A549 (cell line): ENCODE results near the gene ZNF362. TPM values are rescaled to one million over a fixed set of nuclear protein-coding genes. Genes with fewer than 3 reads are reported as not detected.

Experiments used
- ATAC-seq, 2 experiments: fragments of 200-7000 bp in 1 of 2; fragments of >200 bp in 1 of 2; cut with Nextera tagmentation in 1 of 2; cut with Tn5 transposase in 1 of 2; 3 replicates each; pipeline versions ENCODE4 v1.8.0 to v1.9.1; 2018 to 2020; ENCODE audit warnings: mild to moderate bottlenecking in 1 of 2, moderate library complexity in 1 of 2
- CTCF ChIA-PET: fragments of 300-600 bp; sonication (Branson Sonifier 250); formaldehyde crosslinking; extraction: SDS; loops from one replicate; lab custom pipeline; 2021; ENCODE audit warnings: antibody characterized with exemption, inconsistent platforms; lab: Yijun Ruan, JAX
- POLR2A ChIA-PET: fragments of 350-600 bp; formaldehyde crosslinking; extraction: SDS; loops from one replicate; lab custom pipeline; 2021; ENCODE audit warnings: antibody characterized with exemption, inconsistent platforms; lab: Yijun Ruan, JAX
- DNase-seq, 2 experiments: peaks; one replicate each; pipeline versions ENCODE4 v3.0.0 to v3.0.0-alpha.2; 2011 to 2016; ENCODE audit warnings: low read depth in 1 of 2, low spot score in 1 of 2
- FAIRE-seq: peaks from 2 replicates; lab custom pipeline; 2011; peaks lifted over from hg19 to GRCh38; lab: Jason Lieb, UNC
- H3K27ac ChIP-seq, 2 experiments: fragments of >200 bp; sonication (Bioruptor Twin); formaldehyde crosslinking; 3 replicates each; pipeline ENCODE4 v1.5.1; 2016 to 2017
- H3K4me1 ChIP-seq: fragments of >200 bp; sonication (Bioruptor Twin); formaldehyde crosslinking; 3 replicates; pipeline ENCODE4 v1.6.1; 2016
- H3K4me2 ChIP-seq: fragments of >200 bp; sonication (Bioruptor Twin); formaldehyde crosslinking; 3 replicates; pipeline ENCODE4 v1.6.1; 2016
- H3K4me3 ChIP-seq: fragments of >200 bp; sonication (Bioruptor Twin); formaldehyde crosslinking; 3 replicates; pipeline ENCODE4 v1.5.1; 2016
- H3K9me3 ChIP-seq: fragments of >200 bp; sonication (Bioruptor Twin); formaldehyde crosslinking; 3 replicates; pipeline ENCODE4 v1.6.1; 2016
- BHLHE40 ChIP-seq: IDR thresholded peaks from 2 replicates; pipeline ENCODE4 v1.6.1; 2012; ENCODE audit warnings: low read depth, low read length, inconsistent platforms
- CBX8 ChIP-seq: fragments of 200-600 bp; sonication (generic); IDR thresholded peaks from 2 replicates; pipeline ENCODE4 v1.6.1; 2016
- CHD2 ChIP-seq: fragments of 150-350 bp; IDR thresholded peaks from 2 replicates; pipeline ENCODE4 v1.6.1; 2014; ENCODE audit warnings: low read length; ENCODE audit not compliant: partially characterized antibody
- CHD4 ChIP-seq: fragments of 200-600 bp; sonication (generic); IDR thresholded peaks from 2 replicates; pipeline ENCODE4 v1.6.1; 2016; ENCODE audit warnings: antibody characterized with exemption, mild to moderate bottlenecking, borderline replicate concordance
- ESRRA ChIP-seq: fragments of 150-350 bp; IDR thresholded peaks from 2 replicates; pipeline ENCODE4 v1.6.1; 2014; ENCODE audit warnings: mild to moderate bottlenecking, low read length, borderline replicate concordance
- FOSB ChIP-seq: fragments of 250-450 bp; sonication (Bioruptor Pico); IDR thresholded peaks from 2 replicates; pipeline ENCODE4 v1.5.0; 2020; ENCODE audit warnings: mild to moderate bottlenecking, moderate library complexity
- HMGXB4 ChIP-seq: fragments of 250-450 bp; sonication (Bioruptor Pico); IDR thresholded peaks from 2 replicates; pipeline ENCODE4 v1.5.0; 2021; ENCODE audit warnings: mild to moderate bottlenecking, moderate library complexity, borderline replicate concordance
- HOXB13 ChIP-seq: fragments of 250-450 bp; sonication (Bioruptor Pico); IDR thresholded peaks from 2 replicates; pipeline ENCODE4 v1.5.0; 2020; ENCODE audit warnings: low read depth, mild to moderate bottlenecking, moderate library complexity
- HOXB5 ChIP-seq: fragments of 250-450 bp; sonication (Bioruptor Pico); IDR thresholded peaks from 2 replicates; pipeline ENCODE4 v1.5.0; 2020; ENCODE audit warnings: mild to moderate bottlenecking, moderate library complexity
- JUN ChIP-seq, 2 experiments: fragments of >200 bp; sonication (Bioruptor Twin); formaldehyde crosslinking; IDR thresholded peaks; 2 replicates in 1 of 2; 3 replicates in 1 of 2; pipeline ENCODE4 v1.6.1; 2016 to 2017
- KDM1A ChIP-seq: fragments of 200-600 bp; sonication (generic); IDR thresholded peaks from 2 replicates; pipeline ENCODE4 v1.6.1; 2016; ENCODE audit warnings: low read depth, mild to moderate bottlenecking
- KDM5A ChIP-seq: fragments of 200-600 bp; sonication (generic); IDR thresholded peaks from 2 replicates; pipeline ENCODE4 v1.6.1; 2016; ENCODE audit warnings: antibody characterized with exemption, mild to moderate bottlenecking
- MAFK ChIP-seq: fragments of 450-650 bp; IDR thresholded peaks from 2 replicates; pipeline ENCODE4 v1.6.1; 2014; ENCODE audit not compliant: partially characterized antibody
- MAZ ChIP-seq: fragments of 150-350 bp; IDR thresholded peaks from 2 replicates; pipeline ENCODE4 v1.6.1; 2014; ENCODE audit warnings: antibody characterized with exemption, low read depth, low read length, borderline replicate concordance
- MYC ChIP-seq: IDR thresholded peaks from 2 replicates; pipeline ENCODE4 v1.6.1; 2012; ENCODE audit warnings: mild to moderate bottlenecking, inconsistent platforms, low read length, improper control_type of control experiment, borderline replicate concordance
- POLR2A ChIP-seq: IDR thresholded peaks from 2 replicates; pipeline ENCODE4 v1.6.1; 2012; ENCODE audit warnings: mild to moderate bottlenecking, low read length
- RAD21 ChIP-seq, 2 experiments: fragments of >200 bp in 1 of 2; sonication (Bioruptor Twin) in 1 of 2; formaldehyde crosslinking in 1 of 2; IDR thresholded peaks in 1 of 2; conservative IDR thresholded peaks in 1 of 2; 2 replicates in 1 of 2; 3 replicates in 1 of 2; pipeline ENCODE4 v1.6.1; 2012 to 2018; ENCODE audit warnings: inconsistent platforms in 1 of 2
- RFX5 ChIP-seq: fragments of 450-650 bp; IDR thresholded peaks from 2 replicates; pipeline ENCODE4 v1.7.1; 2014; ENCODE audit warnings: antibody characterized with exemption, mild to moderate bottlenecking, moderate library complexity
- SMC3 ChIP-seq: fragments of >200 bp; sonication (Bioruptor Twin); formaldehyde crosslinking; IDR thresholded peaks from 3 replicates; pipeline ENCODE4 v1.6.1; 2018; ENCODE audit warnings: inconsistent platforms
- TFCP2L1 ChIP-seq: fragments of 250-450 bp; sonication (Bioruptor Pico); IDR thresholded peaks from 2 replicates; pipeline ENCODE4 v1.5.0; 2021; ENCODE audit warnings: mild to moderate bottlenecking
- TP53 ChIP-seq: fragments of 250-450 bp; sonication (Bioruptor Pico); IDR thresholded peaks from 2 replicates; pipeline ENCODE4 v1.5.0; 2021; ENCODE audit warnings: mild to moderate bottlenecking, moderate library complexity
- ZNF302 ChIP-seq: fragments of 250-450 bp; sonication (Bioruptor Pico); IDR thresholded peaks from 2 replicates; pipeline ENCODE4 v1.9.0; 2021; ENCODE audit warnings: inconsistent platforms, mild to moderate bottlenecking, moderate library complexity
- ZSCAN20 ChIP-seq: fragments of 250-450 bp; sonication (Bioruptor Pico); IDR thresholded peaks from 2 replicates; pipeline ENCODE4 v1.8.0; 2022; ENCODE audit warnings: mild to moderate bottlenecking, moderate library complexity
- WGBS: methylation state at CpG from one replicate; pipeline ENCODE4 v1.1.6; 2017; ENCODE audit errors: missing lambda C conversion rate; 5-methylcytosine and 5-hydroxymethylcytosine counted together
- polyA plus RNA-seq, 4 experiments: library from polyadenylated mRNA; depleted of rRNA in 3 of 4; stranded (reverse); fragments of >200 nt; fragmentation: RNase III in 1 of 4; extraction: RNeasy Plus Mini Kit Qiagen cat#74134 plus additional on column Dnase treatment in 1 of 4; gene quantifications; 2 replicates in 3 of 4; 3 replicates in 1 of 4; pipeline ENCODE4 v1.2.3, GENCODE V29; 2011 to 2017
- TF ChIP-seq, protein P1 (sequence below): fragments of >200 bp; sonication (Bioruptor Twin); formaldehyde crosslinking; IDR thresholded peaks from 3 replicates; pipeline ENCODE4 v1.6.1; 2016
- TF ChIP-seq, protein P2 (sequence below): fragments of 250-450 bp; sonication (Bioruptor Pico); IDR thresholded peaks from 2 replicates; pipeline ENCODE4 v1.5.0; 2020; ENCODE audit warnings: low read depth, mild to moderate bottlenecking, moderate library complexity
- TF ChIP-seq, protein P3 (sequence below): fragments of >200 bp; sonication (Bioruptor Twin); formaldehyde crosslinking; IDR thresholded peaks from 3 replicates; pipeline ENCODE4 v1.5.1; 2016
- TF ChIP-seq, protein P4 (sequence below): IDR thresholded peaks from 2 replicates; pipeline ENCODE4 v1.6.1; 2012

The ZNF362 gene
- polyA plus RNA-seq, 2 of the 4 experiments (the other 2 are of a cell fraction): 4.8 to 7.9 TPM

DNA sequence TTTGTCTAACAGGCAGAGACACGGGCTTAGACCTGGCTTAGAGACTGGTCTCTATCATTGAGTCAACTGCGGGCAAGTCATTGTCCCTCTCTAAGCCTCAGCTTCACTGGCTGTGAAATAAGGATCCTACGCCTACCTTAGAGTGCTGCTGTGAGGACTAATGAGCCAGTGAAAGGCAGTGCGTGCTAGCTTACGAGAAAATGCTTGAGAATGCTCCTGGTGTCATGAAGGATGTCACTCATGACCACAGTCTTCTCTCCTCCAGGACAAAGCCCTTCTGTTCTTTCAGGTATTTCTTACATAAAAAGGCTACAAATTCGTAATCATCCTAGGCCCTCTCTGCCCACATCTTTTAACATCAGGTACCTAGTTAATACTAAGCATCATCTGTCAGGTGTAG, 81.1 kb downstream of the ZNF362 start (continued):
- no peak for TF ChIP-seq KDM1A

GRCh38 chr1:33338048-33338439, 81.8 kb downstream of the ZNF362 start:
- H3K4me2 ChIP-seq: peak overlapping the region; percentile 47

DNA sequence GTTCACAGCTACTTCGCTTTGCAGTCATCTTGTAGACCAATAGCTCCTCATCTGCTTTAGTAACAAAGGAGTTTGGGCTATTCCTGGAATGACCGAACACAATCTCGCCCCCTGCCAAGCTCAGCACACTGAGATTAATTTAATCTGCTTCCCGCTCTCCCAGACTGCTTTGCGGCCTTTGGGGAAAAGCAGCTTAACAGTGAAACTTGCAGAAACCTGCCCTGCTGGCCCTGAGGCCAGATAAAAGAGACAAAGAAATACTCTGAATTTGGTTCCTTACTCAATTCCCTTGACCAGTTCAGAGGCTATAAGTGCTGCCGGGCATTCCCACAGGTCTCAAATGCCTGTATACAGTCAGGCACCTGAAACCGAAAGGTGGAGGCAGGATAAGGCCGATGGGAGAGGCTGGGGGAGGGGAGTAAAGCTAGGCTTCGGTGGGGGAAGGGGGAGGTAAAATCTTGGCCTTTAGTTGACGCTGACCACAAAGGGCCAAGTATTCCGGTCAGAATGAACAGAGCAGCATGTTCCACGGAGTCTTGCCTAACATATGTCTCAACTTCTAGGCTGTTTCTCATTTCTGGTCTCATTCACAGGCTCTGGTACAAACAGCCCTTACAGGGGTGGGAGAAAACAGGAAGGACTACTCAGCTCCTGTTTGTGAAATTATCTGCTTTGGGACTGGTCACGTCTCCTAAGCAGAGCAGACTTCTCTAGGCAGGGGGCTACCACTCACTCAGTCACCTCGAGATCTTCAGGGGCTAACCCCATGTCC, 82.3 kb downstream of the ZNF362 start:
- Histone ChIP-seq H3K4me1 (peaks cover 69% of the 10 kb centered on the region), H3K9me3 (no peaks in the 10 kb centered on the region), H3K4me2 (peak overlapping the region; percentile 47), H3K27ac (peak overlapping the region; percentile 49 to 63; a peak in 4 of 6 replicates), H3K4me3 (no peak overlapping the region)
- TF ChIP-seq TP53 (CRISPR knock-in tag) (no peak), CBX8 (no peak), CHD2 (no peak), RFX5 (no peak), MAFK (no peak), FOSB (CRISPR knock-in tag) (no peak), ZNF302 (CRISPR knock-in tag) (no peak), KDM5A (no peak), MAZ (no peak), CHD4 (no peak)
- TF ChIP-seq, protein P1, sequence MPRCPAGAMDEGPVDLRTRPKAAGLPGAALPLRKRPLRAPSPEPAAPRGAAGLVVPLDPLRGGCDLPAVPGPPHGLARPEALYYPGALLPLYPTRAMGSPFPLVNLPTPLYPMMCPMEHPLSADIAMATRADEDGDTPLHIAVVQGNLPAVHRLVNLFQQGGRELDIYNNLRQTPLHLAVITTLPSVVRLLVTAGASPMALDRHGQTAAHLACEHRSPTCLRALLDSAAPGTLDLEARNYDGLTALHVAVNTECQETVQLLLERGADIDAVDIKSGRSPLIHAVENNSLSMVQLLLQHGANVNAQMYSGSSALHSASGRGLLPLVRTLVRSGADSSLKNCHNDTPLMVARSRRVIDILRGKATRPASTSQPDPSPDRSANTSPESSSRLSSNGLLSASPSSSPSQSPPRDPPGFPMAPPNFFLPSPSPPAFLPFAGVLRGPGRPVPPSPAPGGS: no peak
- TF ChIP-seq, protein P2, sequence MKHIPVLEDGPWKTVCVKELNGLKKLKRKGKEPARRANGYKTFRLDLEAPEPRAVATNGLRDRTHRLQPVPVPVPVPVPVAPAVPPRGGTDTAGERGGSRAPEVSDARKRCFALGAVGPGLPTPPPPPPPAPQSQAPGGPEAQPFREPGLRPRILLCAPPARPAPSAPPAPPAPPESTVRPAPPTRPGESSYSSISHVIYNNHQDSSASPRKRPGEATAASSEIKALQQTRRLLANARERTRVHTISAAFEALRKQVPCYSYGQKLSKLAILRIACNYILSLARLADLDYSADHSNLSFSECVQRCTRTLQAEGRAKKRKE (CRISPR knock-in tag): no peak
- TF ChIP-seq, protein P3, sequence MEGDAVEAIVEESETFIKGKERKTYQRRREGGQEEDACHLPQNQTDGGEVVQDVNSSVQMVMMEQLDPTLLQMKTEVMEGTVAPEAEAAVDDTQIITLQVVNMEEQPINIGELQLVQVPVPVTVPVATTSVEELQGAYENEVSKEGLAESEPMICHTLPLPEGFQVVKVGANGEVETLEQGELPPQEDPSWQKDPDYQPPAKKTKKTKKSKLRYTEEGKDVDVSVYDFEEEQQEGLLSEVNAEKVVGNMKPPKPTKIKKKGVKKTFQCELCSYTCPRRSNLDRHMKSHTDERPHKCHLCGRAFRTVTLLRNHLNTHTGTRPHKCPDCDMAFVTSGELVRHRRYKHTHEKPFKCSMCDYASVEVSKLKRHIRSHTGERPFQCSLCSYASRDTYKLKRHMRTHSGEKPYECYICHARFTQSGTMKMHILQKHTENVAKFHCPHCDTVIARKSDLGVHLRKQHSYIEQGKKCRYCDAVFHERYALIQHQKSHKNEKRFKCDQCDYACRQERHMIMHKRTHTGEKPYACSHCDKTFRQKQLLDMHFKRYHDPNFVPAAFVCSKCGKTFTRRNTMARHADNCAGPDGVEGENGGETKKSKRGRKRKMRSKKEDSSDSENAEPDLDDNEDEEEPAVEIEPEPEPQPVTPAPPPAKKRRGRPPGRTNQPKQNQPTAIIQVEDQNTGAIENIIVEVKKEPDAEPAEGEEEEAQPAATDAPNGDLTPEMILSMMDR: no peak
- TF ChIP-seq, protein P4, sequence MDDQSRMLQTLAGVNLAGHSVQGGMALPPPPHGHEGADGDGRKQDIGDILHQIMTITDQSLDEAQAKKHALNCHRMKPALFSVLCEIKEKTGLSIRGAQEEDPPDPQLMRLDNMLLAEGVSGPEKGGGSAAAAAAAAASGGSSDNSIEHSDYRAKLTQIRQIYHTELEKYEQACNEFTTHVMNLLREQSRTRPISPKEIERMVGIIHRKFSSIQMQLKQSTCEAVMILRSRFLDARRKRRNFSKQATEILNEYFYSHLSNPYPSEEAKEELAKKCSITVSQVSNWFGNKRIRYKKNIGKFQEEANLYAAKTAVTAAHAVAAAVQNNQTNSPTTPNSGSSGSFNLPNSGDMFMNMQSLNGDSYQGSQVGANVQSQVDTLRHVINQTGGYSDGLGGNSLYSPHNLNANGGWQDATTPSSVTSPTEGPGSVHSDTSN: no peak
- ATAC-seq (no peak), DNase-seq (no peak), FAIRE-seq (no peak)
- ChIA-PET POLR2A (no interaction called here), CTCF (interaction anchor here (0.8 to 1.7 kb wide), 5 partner anchors 30 to 117 kb away, joined by 3 to 7 read pairs (median 4); no protein-coding TSS in a partner anchor)
- 67% methylated on average over 14 of the region's 14 CpGs for WGBS

More at GRCh38 chr1:33338048-33338439, 81.8 kb downstream of the ZNF362 start:
- TF ChIP-seq CHD2: no peak
- no peak for TF ChIP-seq MYC
- no peak for TF ChIP-seq HMGXB4 (CRISPR knock-in tag)
- no peak for TF ChIP-seq RAD21 (conservative IDR thresholded peaks at IDR 0.05 in 1 of 2, IDR thresholded peaks at IDR 0.05 in 1 of 2)
- TF ChIP-seq BHLHE40: no peak
- no peak for TF ChIP-seq SMC3
- no peak for TF ChIP-seq ESRRA
- TF ChIP-seq TFCP2L1 (CRISPR knock-in tag): no peak
- TF ChIP-seq ZSCAN20 (CRISPR knock-in tag): no peak
- no peak for TF ChIP-seq KDM1A
- TF ChIP-seq HOXB5 (CRISPR knock-in tag): no peak
- TF ChIP-seq, protein P1: no peak
- TF ChIP-seq POLR2A: no peak
- no peak for TF ChIP-seq ZNF302 (CRISPR knock-in tag)
- TF ChIP-seq HOXB13 (CRISPR knock-in tag): no peak
- no peak for TF ChIP-seq JUN (IDR thresholded peaks at IDR 0.05)
- TF ChIP-seq, all 56 proteins: peak for 0
- ChIA-PET CTCF (interaction anchor here (0.8 to 1.1 kb wide), 3 partner anchors 41 to 117 kb away, joined by 3 to 4 read pairs (median 3); no protein-coding TSS in a partner anchor), POLR2A (no interaction called here)
- 58% methylated on average over 1 of the region's 1 CpG for WGBS
- peaks cover 64% of the 10 kb centered on the region for H3K4me1 ChIP-seq
- no peak for FAIRE-seq
- peak overlapping the region; percentile 49 to 63; a peak in 4 of 6 replicates for H3K27ac ChIP-seq
- DNase-seq: no peak
- H3K9me3 ChIP-seq: no peaks in the 10 kb centered on the region
- ATAC-seq: no peak
- H3K4me3 ChIP-seq: no peak overlapping the region
